ENCODE measurements around the gene VSNL1.

VSNL1 gene

DNA sequence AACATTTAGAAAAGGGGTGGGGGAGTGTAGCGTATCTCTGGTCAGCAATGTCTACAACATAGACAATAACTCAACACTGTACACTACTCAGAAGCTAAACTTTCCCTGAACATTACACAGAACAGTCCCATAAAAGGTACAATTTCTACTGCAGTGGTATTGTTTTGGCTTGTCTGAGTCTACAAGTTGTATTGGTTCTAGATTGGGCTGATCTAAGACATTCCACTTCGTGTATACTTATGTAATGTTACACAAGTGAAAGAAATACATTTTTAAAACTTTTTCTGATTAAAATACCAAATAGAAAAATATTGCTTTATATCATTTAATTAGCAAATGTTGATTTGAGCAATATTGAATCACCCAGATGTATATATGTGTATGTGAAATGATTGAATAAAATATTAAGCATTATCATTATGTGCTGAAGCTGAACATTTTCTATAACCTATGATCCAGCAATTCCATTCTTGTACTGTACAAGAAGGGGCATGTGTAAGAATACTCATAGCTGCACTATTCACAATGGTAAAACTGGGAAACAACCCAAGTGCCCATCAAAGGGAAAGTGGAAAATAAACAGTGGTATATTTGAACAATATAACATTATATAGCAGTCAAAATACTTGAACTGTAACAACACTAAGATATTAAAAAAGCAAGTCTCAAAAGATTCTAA is 52.4 kb downstream of the VSNL1 start:
- no CpG with 5 or more reads among the region's 2 CpGs for WGBS (ENCODE audit: extremely low coverage, insufficient coverage, insufficient read length)
- Histone ChIP-seq H2AK5ac (ENCODE audit: low read length) (no peak overlapping the region), H3K9me3 (ENCODE audit: insufficient read depth, low read depth, low read length) (no peaks in the 10 kb centered on the region), H3K4me3 (ENCODE audit: low read depth, low read length) (no peak overlapping the region), H3K36me3 (ENCODE audit: control insufficient read depth in 1 of 2, insufficient read depth in 2 of 2, low read length in 2 of 2) (no peaks in the 10 kb centered on the region), H2AFZ (ENCODE audit: insufficient read depth, low read length, poor library complexity) (no peak overlapping the region), H3K18ac (ENCODE audit: low read length) (no peak overlapping the region), H4K12ac (ENCODE audit: low read depth, low read length) (no peak overlapping the region), H3K79me1 (ENCODE audit: low read length) (no peaks in the 10 kb centered on the region), H3K27me3 (ENCODE audit: insufficient read depth, low read length) (no peaks in the 10 kb centered on the region), H4K8ac (ENCODE audit: low read depth, low read length) (no peak overlapping the region), H3K4me2 (ENCODE audit: low read length) (no peak overlapping the region), H2BK120ac (ENCODE audit: insufficient read depth, low read length, poor library complexity) (no peak overlapping the region), H3K14ac (ENCODE audit: low read length) (no peak overlapping the region), H3K79me2 (ENCODE audit: control insufficient read depth, insufficient read depth, low read length, poor library complexity) (no peaks in the 10 kb centered on the region), H2BK12ac (ENCODE audit: low read length) (no peak overlapping the region), H4K91ac (ENCODE audit: low read depth, low read length) (no peak overlapping the region), H2BK5ac (ENCODE audit: low read depth, low read length, poor library complexity) (no peak overlapping the region), H3K4me1 (ENCODE audit: control insufficient read depth in 1 of 2, insufficient read depth in 2 of 2, low read length in 2 of 2) (peaks cover 0 to 2% of the 10 kb centered on the region in 2 experiments), H3K23ac (ENCODE audit: low read length) (no peak overlapping the region), H3K27ac (ENCODE audit: low read depth, low read length) (no peak overlapping the region), H3K9ac (ENCODE audit: low read length) (no peak overlapping the region), H3K4ac (ENCODE audit: low read depth, low read length) (no peak overlapping the region)
- DNase-seq: no peak

DNA sequence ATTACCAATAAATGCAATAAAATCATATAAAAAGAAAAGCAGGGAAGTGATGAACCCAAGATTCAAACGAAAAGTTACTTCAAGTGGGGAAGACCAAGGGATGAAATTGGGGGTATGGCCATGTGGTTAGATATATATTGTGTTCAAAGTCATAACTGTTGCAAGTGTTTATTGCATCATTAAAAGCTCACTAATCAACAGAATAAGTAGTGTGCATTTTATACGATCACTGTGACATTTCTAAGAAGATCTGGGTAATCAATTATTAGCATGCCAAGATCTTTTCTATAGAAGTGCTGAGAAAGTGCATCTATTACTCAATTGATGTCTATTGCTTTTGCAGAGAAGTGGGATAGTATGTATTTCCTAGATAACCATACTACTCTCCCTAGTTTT is 52.9 kb downstream of the VSNL1 start:
- Histone ChIP-seq H4K91ac (ENCODE audit: low read depth, low read length) (no peak overlapping the region), H3K18ac (ENCODE audit: low read length) (no peak overlapping the region), H3K4me3 (ENCODE audit: low read depth, low read length) (no peak overlapping the region), H3K9me3 (ENCODE audit: insufficient read depth, low read depth, low read length) (no peaks in the 10 kb centered on the region), H3K14ac (ENCODE audit: low read length) (no peak overlapping the region), H3K9ac (ENCODE audit: low read length) (no peak overlapping the region), H4K8ac (ENCODE audit: low read depth, low read length) (no peak overlapping the region), H3K23ac (ENCODE audit: low read length) (no peak overlapping the region), H3K36me3 (ENCODE audit: control insufficient read depth in 1 of 2, insufficient read depth in 2 of 2, low read length in 2 of 2) (no peaks in the 10 kb centered on the region), H3K4me2 (ENCODE audit: low read length) (no peak overlapping the region), H2BK12ac (ENCODE audit: low read length) (no peak overlapping the region), H4K12ac (ENCODE audit: low read depth, low read length) (no peak overlapping the region), H3K4ac (ENCODE audit: low read depth, low read length) (no peak overlapping the region), H2BK5ac (ENCODE audit: low read depth, low read length, poor library complexity) (no peak overlapping the region), H2AK5ac (ENCODE audit: low read length) (no peak overlapping the region), H3K79me2 (ENCODE audit: control insufficient read depth, insufficient read depth, low read length, poor library complexity) (no peaks in the 10 kb centered on the region), H3K4me1 (ENCODE audit: control insufficient read depth in 1 of 2, insufficient read depth in 2 of 2, low read length in 2 of 2) (peaks cover 0 to 2% of the 10 kb centered on the region in 2 experiments), H2BK120ac (ENCODE audit: insufficient read depth, low read length, poor library complexity) (no peak overlapping the region), H3K27me3 (ENCODE audit: insufficient read depth, low read length) (no peaks in the 10 kb centered on the region), H3K27ac (ENCODE audit: low read depth, low read length) (no peak overlapping the region), H2AFZ (ENCODE audit: insufficient read depth, low read length, poor library complexity) (no peak overlapping the region), H3K79me1 (ENCODE audit: low read length) (no peaks in the 10 kb centered on the region)
- DNase-seq: no peak
- WGBS (ENCODE audit: extremely low coverage, insufficient coverage, insufficient read length): no CpG with 5 or more reads among the region's 2 CpGs

DNA sequence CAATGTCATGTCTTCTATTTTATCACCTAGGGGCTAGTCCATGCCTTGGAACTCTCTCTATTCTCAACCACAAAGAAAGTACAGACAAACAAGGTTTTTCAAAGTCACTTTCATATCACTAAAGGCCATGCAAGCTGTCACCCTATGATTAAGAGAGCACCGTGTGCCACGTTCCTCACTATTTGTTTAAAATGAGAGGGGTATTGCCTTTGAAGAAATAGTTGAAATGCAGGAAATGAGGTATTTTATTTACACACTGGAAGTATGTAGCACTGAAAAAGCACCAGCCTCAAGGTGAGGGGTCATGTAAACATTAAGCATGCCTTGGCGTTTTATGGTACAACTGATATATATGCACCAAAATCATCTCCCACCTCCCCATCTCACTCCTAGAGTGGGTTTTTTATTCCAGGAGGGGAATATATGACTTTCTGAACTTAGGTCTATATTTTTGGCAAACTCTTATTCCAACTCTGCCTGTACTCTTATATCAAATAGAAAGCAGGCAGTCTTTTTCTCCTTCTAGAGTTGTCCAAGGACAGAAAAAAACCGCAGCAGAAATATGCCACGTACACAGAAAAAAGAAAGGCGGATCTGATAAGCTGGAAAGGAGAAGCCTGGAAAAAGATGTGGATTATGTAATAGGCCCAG is 53.5 kb downstream of the VSNL1 start:
- Histone ChIP-seq H3K36me3 (ENCODE audit: control insufficient read depth in 1 of 2, insufficient read depth in 2 of 2, low read length in 2 of 2) (no peaks in the 10 kb centered on the region), H3K27me3 (ENCODE audit: insufficient read depth, low read length) (no peaks in the 10 kb centered on the region), H3K4me3 (ENCODE audit: low read depth, low read length) (no peak overlapping the region), H3K14ac (ENCODE audit: low read length) (no peak overlapping the region), H3K27ac (ENCODE audit: low read depth, low read length) (no peak overlapping the region), H3K4ac (ENCODE audit: low read depth, low read length) (no peak overlapping the region), H3K18ac (ENCODE audit: low read length) (no peak overlapping the region), H2BK5ac (ENCODE audit: low read depth, low read length, poor library complexity) (no peak overlapping the region), H4K91ac (ENCODE audit: low read depth, low read length) (no peak overlapping the region), H4K8ac (ENCODE audit: low read depth, low read length) (no peak overlapping the region), H3K4me1 (ENCODE audit: control insufficient read depth in 1 of 2, insufficient read depth in 2 of 2, low read length in 2 of 2) (peaks cover 0 to 2% of the 10 kb centered on the region in 2 experiments), H3K79me1 (ENCODE audit: low read length) (no peaks in the 10 kb centered on the region), H4K12ac (ENCODE audit: low read depth, low read length) (no peak overlapping the region), H3K9me3 (ENCODE audit: insufficient read depth, low read depth, low read length) (no peaks in the 10 kb centered on the region), H3K23ac (ENCODE audit: low read length) (no peak overlapping the region), H2BK12ac (ENCODE audit: low read length) (no peak overlapping the region), H2AK5ac (ENCODE audit: low read length) (no peak overlapping the region), H3K79me2 (ENCODE audit: control insufficient read depth, insufficient read depth, low read length, poor library complexity) (no peaks in the 10 kb centered on the region), H2AFZ (ENCODE audit: insufficient read depth, low read length, poor library complexity) (no peak overlapping the region), H3K4me2 (ENCODE audit: low read length) (no peak overlapping the region), H2BK120ac (ENCODE audit: insufficient read depth, low read length, poor library complexity) (no peak overlapping the region), H3K9ac (ENCODE audit: low read length) (no peak overlapping the region)
- WGBS (ENCODE audit: extremely low coverage, insufficient coverage, insufficient read length): no CpG with 5 or more reads among the region's 6 CpGs
- DNase-seq: no peak

DNA sequence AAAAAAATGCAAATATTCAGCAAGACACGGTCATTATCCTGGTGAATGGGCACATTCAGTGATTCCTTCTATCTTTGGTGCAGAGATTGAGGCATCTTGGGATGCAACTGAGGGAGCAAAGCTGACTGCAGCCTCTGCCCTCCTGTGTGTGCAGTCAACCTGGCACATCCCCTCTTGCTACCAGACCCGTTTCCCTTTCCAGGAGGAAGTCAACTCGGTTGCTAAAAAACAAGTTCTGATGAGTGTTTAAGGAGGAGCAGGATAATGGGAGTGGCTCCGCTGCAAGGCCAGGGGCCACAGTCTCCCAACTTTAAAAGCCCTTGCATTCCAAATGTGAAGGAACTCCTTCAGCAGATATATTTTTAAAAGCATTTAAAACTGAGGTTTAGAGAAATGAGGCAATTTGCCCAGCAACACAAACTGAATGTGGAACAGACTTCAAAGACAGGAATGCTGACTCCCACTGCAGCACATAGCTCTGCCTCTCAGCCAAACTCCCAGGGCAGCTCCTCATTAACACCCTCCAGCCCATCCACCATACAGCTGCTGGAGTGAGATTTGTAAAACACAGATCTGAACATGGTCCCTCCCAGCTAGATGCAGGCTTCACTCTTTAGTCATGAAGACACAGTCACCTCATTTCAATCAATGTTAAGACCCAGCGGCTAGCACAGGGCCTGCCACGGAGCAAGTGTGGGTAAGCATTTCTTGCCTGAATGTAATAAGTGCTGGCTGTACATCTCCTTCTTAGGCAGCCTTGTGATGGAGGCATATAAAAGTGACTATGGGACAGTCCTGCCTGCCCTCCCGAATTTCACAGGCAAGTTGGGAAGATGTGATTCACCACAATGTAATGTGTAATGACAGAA is 54.3 kb downstream of the VSNL1 start:
- no peak for DNase-seq
- no peak overlapping the region for H3K4me3 ChIP-seq (ENCODE audit: low read depth, low read length)
- no peak overlapping the region for H2BK12ac ChIP-seq (ENCODE audit: low read length)
- H3K23ac ChIP-seq (ENCODE audit: low read length): no peak overlapping the region
- H3K27ac ChIP-seq (ENCODE audit: low read depth, low read length): no peak overlapping the region
- no peak overlapping the region for H2BK5ac ChIP-seq (ENCODE audit: low read depth, low read length, poor library complexity)
- H2BK120ac ChIP-seq (ENCODE audit: insufficient read depth, low read length, poor library complexity): no peak overlapping the region
- no peak overlapping the region for H2AFZ ChIP-seq (ENCODE audit: insufficient read depth, low read length, poor library complexity)
- WGBS (ENCODE audit: extremely low coverage, insufficient coverage, insufficient read length): no CpG with 5 or more reads among the region's 7 CpGs
- H3K9me3 ChIP-seq (ENCODE audit: insufficient read depth, low read depth, low read length): no peaks in the 10 kb centered on the region
- H3K27me3 ChIP-seq (ENCODE audit: insufficient read depth, low read length): no peaks in the 10 kb centered on the region
- H4K8ac ChIP-seq (ENCODE audit: low read depth, low read length): no peak overlapping the region
- H3K9ac ChIP-seq (ENCODE audit: low read length): no peak overlapping the region
- H3K14ac ChIP-seq (ENCODE audit: low read length): no peak overlapping the region
- no peaks in the 10 kb centered on the region for H3K36me3 ChIP-seq (ENCODE audit: control insufficient read depth in 1 of 2, insufficient read depth in 2 of 2, low read length in 2 of 2)
- H3K4me2 ChIP-seq (ENCODE audit: low read length): no peak overlapping the region
- no peak overlapping the region for H3K18ac ChIP-seq (ENCODE audit: low read length)
- H4K91ac ChIP-seq (ENCODE audit: low read depth, low read length): no peak overlapping the region
- H3K4ac ChIP-seq (ENCODE audit: low read depth, low read length): no peak overlapping the region
- no peaks in the 10 kb centered on the region for H3K79me2 ChIP-seq (ENCODE audit: control insufficient read depth, insufficient read depth, low read length, poor library complexity)
- no peak overlapping the region for H4K12ac ChIP-seq (ENCODE audit: low read depth, low read length)
- no peaks in the 10 kb centered on the region for H3K4me1 ChIP-seq (ENCODE audit: control insufficient read depth in 1 of 2, insufficient read depth in 2 of 2, low read length in 2 of 2)
- no peaks in the 10 kb centered on the region for H3K79me1 ChIP-seq (ENCODE audit: low read length)
- H2AK5ac ChIP-seq (ENCODE audit: low read length): no peak overlapping the region
